Hindlimb muscle (tissue), 1 donor: ENCODE results near the gene TSEN2. TPM values are rescaled to one million over a fixed set of nuclear protein-coding genes. Genes with fewer than 3 reads are reported as not detected.
"Not testable (repeated sequence)": the region's sequence is repeated elsewhere in the genome, so short reads cannot be mapped to it uniquely, and the experiment has no call there.

ENCODE experiments used
- DNase-seq: peaks from one replicate; pipeline ENCODE4 v3.0.0-alpha.2; 2013
- polyA plus RNA-seq: library from polyadenylated mRNA; unstranded; fragments of 120-200 nt; gene quantifications from one replicate; pipeline ENCODE4 v1.2.1, GENCODE V29; 2013; ENCODE audit not compliant: insufficient read length

The TSEN2 gene
- polyA plus RNA-seq, 1 donor = 14.4 TPM

DNA sequence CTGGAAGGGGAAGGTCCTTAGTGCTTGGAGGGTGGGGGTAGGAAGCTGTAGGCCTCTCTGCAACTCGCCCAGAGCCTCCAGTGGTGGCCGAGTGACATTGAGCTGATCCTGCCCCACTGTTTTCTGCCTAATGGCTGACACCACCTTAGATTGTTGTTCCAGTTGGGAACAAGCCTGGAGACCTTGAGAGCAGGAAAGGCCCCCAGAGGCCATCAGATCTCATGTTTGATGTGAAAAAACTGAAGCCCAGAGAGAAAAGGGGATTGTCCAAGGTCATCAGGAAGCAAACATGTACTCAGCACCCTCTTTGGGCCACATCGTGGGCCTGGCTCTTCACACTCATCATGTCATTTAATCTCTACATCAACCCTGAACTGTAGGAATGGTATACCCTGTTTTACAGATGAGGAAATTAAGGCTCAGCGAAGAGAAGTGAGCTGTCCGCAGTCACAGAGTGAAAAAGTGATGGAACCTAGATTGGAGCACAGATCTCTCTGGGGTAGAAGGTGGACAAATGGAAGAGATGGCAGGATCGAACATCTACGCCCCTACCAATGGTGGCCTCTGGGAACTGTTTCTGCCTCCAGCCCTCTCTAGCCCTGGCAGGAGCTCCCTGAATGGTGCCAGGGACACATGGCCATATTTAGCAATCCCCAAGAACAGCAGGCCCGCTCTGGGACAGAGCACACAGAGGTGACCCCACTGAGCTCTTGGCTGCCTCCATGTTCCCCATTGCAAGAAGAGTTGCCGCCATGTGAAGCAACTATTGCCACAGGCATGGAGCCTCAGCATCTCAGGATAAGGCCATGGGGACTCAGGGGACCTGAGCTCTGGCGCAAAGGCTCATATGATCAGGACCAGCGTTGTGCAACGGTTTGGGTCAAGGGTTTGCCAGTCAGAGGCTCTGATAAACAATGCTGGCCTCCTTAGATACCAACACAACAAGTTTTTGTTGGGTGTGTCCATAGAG lies 31.6 kb upstream of the TSEN2 start:
- DNase-seq = no peak

DNA sequence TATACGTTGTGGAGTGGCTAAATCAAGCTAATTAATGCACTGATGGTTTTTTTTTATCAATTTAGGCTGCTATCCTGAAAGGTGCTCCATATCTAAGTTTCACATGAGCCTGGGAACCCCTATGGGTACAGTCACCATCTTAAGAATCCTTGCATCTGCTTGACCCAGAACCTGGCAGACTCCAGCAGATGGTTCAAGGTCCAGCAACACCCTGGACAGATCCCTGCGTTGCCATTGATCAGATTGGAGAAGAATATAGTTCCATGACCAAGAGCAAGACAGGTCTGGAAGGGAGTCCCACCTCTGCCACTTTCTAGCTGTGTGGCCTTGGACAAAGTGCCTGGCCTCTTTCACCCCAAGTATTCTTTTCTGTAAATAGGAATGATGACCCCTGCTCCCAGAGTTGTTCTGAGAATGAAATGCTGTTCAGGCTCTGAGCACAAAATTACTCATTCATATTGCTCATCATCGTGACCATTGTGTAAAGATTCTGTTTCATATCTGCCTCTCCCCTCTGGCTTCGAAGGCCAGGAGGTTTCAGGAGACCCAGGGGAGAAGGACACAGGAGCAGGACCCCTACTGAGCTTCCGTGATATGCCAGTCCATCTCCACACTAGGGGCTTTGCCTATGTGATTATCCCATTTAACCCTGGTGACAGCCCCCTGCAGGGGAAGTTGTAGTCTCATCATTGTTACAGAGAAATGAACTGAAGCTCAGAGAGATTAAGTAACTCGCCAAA lies 30.0 kb upstream of the TSEN2 start:
- DNase-seq = no peak

DNA sequence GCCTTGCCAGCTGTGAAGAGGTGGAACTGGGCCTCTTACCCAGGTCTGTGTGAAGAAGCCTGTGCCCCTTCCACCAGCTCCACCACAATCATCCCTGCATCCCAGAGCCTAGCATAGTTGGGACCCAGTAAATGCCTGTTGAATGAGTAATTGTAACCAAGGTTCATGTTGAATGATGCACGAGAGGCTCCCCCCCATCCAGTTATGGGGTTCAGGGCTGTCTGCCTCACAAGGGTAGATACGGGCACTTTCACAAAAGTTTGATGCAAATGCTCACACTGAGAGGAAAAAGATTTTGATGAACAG lies 29.5 kb upstream of the TSEN2 start:
- no peak for DNase-seq

DNA sequence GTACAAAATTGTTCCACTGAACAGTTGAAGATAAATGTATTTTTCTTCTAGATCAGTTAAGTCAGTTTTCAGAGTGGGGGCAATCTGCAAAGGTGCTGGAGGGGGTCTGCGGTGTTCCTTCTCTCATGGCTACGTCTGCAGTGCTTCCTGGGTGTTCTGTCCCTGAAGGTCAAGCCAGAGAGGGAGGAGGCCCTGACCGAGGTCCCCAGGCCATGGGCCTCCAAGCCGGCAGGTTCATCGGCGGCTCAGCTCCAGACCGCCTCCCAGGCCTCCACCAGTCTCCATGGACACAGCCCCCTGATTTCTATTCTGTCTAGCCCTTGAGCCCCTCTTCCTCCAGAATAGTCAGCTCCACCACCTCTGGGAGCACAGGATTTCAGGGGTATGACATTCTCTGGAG lies 28.5 kb upstream of the TSEN2 start:
- no peak for DNase-seq

DNA sequence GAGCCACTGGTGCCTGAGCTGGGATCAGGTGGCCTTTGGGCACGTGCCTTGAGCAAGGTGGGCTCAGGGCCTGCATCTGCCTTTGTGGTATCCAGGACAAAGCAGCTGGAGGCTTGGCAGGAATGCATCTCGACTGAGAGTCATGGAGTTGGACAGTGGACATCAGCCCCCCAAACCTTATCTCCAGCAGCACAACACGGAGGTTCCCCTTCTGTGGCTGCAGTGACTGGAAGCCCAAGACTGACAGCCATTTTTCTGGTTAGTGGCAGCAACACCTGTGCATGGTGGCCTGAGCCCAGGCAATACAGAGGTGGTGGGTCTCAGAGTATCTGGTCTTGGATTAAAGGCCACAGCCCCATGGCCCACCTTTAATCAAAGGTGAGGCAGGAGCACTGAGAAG lies 27.8 kb upstream of the TSEN2 start:
- DNase-seq = no peak

DNA sequence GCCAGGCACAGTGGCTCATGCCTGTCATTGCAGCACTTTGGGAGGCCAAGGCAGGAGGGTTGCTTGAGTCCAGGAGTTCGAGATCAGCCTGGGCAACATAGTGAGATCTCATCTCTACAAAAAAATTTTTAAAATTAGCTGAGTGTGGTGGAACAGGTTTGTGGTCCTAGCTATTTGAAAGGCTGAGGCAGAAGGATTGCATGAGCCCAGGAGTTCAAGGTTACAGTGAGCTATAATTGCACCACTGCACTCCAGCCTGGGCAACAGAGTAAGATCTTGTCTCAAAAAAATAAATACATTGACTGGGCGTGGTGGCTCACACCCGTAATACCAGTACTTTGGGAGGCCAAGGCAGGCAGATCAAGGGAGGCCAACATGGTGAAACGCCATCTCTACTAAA lies 26.9 kb upstream of the TSEN2 start:
- DNase-seq = not testable (repeated sequence)

DNA sequence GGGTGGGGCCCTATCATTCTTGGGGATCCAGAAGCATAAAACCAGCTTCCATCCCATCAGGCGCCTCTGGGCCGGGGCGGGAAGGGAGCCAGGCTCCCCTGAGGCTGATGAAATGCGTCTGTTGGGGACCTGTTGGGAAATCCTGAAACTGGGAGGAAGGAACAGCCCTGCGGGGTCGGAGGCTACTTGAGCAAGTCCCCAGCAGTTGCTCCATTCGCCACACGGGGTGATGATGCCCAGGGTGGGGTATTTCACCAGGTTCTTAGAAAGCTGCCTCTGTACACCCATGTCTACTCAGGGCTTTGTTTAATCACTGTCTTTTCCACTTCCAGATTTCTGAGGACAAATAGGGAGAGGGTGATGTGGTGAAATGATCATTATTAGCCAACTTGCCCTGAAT lies 25.4 kb upstream of the TSEN2 start:
- DNase-seq = no peak

DNA sequence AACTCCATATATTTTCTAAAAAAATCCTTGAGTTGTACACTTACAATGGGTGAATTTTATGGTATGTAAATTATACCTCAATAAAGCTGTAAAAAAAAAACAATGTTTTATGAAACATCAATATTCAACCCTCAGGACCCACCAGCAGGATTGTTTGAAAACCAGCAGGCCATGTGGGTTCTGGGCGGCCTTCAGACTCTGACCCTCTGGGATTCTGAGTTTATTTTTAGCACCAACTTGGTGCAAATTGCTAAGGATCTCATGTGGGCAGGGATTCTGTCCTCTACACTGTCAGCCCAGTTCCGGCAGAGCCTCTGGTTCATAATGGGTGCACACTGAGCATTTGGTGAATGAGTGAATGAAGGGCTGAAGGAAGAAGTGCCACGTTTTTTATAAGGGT lies 24.2 kb upstream of the TSEN2 start:
- no peak for DNase-seq

DNA sequence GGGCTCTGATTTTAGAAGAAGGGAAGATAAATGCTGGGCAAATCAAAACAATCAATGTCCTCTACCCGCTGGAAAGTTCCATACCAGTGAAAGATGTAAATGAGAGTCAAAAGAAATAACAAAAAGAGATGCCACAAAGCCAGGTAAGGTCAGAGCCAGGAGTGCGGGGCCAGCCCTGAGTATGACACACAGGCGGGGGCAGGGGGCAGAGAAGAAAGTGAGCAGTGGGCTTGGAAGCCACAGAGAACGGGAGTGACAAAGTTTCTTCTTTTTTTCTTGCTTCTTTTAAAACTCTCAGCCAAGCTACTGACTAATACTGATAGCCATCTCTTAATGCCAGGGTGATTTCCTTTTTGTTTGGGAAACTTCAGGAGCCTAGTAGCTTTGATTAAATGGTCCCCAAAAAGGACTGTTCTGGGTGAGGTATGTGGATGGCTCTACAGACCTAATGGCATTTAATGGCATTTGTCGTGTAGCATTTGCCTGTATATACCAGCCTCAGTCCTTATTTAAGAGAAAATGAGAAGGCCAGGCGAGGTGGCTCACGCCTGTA lies 23.1 kb upstream of the TSEN2 start:
- no peak for DNase-seq

DNA sequence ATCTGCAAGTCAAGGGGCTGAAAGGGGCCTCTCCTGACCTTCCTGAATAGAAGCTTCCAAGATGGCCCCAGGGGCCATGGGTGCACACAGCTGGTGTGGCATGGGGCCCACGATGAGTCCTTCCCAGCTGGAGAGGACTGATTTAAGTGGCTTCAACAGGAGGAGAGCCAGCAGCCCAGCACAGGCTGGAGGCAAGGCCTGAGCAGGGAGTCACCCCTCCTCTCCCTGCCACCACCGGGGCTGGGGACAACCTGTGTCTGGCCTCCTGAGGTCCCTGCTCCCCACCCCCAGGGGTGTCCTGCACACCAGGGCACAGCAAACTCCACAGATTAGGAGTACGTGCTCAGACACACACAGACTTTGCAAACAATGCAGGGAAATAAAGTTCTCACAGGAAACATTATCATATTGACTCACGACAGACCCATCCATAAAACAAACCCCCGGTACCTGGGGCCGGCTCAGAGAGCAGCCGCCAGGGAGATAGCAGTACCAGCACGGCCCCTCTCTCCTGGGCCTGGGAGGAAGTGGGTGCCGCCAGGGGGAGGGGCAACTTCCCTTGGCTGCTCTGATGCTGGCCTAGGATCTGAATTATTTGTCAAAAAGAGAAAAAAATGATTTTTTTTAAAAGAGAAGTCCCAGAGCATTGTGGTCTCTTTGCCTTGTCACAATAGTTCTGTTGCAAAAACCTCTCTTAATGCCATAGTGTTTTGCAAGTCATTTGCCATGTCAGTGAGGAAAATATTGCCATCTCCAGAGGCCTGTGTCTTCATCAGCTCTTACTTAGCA lies 21.9 kb upstream of the TSEN2 start:
- DNase-seq = no peak

DNA sequence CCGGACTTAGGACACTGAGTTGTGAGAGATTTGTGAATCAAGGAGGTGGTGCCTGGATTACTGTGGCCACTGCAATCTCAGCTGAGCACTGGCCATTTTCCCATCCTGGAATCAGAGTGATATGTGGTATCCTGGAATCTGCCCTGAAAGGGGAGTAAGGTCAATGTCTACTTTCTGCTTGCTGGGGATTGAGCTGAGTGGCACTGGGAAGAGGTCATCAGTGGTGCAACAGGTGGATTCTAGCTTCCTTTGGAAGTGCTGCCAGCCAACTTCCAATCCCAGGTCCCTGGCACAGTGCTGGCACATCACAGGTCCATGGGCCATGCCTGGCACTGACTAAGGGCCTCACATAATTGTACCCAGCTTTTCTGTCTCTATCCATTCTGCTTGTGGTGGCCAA lies 20.6 kb upstream of the TSEN2 start:
- DNase-seq = no peak

DNA sequence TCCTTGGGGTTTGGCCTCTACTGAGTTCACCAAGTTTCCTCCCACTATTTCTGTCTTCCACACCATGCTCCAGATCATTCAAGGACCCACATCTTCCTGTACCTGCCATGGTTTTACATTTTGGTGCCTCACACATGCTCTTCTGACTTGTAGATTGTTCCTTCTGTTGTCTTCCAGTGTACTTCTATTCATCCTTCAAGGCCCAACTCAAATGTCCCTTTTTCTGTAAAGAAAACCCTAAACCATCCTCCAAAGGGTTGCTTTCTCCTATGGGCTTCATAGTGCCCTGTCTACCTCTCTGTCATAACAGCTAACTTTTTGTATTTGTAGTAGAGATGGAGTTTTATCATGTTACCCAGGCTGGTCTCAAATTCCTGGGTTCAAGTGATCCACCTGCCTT lies 20.1 kb upstream of the TSEN2 start:
- no peak for DNase-seq

DNA sequence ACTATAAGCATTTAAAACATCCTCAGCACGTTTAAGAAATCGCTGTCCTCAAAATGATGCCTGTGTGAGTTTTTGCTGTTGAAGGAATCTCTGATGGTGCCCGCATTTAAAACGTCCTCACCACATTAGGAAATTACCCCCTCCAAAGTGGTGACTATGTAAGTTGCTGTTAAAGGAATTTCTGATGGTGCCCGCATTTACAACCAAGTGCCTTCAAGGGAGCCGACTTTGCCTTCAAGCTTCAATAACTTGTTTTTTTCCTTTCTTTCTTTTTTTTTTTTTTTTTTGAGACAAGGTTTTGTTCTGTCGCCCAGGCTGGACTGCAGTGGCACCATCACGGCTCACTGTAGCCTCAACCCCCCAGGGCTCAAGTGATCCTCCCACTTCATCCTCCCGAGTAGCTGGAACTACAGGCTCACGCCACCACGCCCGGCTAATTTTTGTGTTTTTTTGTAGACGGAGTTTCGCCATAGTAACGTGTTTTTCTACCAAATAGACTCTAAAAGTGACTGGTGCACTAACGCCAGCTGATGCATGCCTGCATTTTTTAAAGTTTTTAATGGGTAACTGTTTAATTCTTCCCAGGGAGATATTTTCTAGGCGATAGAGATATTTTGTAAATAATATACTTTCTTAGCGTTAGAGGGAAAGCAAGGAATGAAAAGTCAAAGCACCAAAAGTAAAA lies 19.0 kb upstream of the TSEN2 start:
- no peak for DNase-seq

DNA sequence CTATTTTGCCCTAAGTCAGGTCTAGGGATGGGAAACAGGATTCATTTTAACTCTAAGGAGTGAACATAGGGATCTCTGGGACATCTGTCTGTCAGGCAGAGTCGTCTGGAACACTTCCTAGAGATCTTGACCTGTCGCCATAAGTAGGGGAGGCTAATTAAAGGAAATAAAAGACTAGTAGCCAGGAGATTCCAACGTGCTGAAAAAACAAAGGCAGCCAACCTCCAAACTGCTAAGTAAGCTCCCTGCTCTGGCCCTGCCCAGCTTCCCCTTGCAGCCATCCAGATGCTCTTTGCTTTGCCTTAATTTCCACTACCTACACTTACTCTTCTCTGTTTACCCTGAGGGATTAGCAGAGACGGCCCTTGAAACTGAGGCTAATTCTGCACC lies 18.4 kb upstream of the TSEN2 start:
- DNase-seq = no peak

DNA sequence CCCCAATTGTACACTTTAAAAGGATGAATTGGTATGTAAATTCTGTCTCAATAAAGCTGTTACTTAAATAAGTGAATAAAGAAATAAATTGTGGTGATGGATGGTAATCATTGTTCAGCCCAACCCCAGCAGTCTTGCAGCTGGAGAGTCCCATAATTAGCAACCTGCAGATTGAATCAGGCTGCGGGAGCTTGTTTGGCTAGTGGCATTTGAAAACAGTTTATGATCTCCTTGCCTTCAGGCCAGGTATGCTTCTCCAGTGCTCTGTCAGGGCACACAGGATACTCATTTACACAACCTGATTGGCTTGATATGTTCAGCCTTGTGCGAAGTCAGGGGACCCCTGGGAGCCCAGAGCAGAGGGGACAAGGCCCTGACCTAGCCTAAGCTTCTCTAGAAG lies 16.5 kb upstream of the TSEN2 start:
- no peak for DNase-seq

DNA sequence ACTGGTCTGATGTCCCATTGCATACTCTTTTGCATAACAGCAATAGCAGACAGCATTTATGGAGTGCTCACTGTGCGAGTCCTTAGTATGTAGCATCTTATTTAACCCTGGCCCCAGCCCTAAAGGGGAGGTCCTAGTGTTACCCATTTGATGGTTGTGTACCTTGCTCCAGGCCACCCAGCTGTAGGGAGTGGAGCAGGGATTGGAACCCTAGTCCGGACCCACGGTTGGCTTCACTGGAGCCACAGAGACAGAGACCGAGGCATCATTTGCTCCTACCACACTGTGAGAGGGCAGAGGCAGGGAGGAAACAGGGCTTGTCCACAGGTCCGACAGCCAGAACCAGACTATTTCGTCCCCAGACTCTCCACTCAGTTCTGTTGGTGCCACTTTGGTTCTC lies 16.0 kb upstream of the TSEN2 start:
- no peak for DNase-seq

DNA sequence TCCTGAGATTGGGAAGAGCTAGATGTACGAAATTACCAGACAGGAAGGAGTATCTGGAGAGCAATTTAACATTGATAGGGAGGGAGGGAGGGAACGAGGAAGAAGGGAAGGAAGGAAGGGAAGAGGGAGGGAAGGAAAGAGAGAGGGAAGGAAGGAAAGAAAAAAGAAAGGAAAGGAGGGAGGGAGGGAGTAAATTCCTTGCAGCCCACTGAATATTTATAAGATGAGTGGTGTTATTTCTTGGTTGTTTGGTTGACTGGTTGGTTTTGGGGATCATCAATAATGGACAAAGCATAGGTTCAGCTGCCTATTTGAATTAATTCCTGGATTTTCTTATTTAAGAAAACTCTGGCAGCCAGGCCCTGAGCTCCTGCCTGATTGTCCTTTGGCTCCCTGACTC lies 15.5 kb upstream of the TSEN2 start:
- no peak for DNase-seq

DNA sequence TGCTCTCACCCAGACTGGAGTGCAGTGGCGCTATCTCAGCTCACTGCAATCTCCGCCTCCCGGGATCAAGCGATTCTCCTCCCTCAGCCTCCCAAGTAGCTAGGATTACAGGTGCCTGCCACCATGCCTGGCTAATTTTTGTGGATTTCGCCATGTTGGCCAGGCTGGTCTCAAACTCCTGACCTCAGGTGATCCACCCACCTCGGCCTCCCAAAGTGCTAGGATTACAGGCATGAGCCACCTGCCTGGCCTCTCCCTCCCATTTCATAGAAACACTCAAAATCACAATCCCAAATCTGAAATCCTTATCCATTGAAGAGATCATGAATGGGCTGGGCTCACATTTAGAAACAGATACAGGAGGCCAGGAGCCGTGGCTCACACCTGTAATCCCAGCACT lies 15.1 kb upstream of the TSEN2 start:
- DNase-seq = not testable (repeated sequence)

DNA sequence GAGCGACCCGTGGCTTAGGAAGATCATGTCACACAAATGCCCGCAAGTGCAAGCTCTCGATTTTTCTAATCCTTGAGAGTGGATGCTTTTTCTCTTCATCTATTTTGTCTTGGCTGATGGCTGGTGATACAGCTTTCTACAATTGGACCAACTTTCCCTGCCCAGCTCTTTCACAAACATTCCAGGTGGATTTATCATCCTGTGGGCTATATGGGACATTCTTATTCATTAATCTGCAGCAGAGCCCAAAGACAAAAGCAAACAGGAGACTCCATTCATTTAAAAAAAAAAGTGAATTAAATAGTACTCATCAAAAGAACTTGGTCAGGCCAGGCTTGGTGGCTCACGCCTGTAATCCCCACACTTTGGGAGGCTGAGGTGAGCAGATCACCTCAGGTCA lies 14.2 kb upstream of the TSEN2 start:
- no peak for DNase-seq

DNA sequence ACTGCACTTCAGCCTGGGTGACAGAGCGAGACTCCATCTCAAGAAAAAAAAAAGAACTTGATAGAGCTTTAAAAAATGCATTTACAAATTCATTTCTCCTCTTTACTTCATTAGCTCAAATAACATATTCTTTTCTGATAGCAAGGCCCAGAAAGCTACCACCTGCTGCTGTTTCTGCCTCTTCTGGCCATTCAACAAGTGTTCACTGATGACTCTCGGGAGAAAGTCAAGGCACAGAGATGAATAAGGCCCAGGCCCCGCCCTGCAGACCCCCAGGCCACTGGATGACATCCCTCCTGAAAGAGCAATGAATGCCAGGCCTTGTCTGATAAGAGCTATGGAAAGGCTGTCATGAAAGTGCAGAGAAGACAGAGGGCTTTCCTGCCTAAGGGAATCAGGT lies 13.6 kb upstream of the TSEN2 start:
- no peak for DNase-seq

DNA sequence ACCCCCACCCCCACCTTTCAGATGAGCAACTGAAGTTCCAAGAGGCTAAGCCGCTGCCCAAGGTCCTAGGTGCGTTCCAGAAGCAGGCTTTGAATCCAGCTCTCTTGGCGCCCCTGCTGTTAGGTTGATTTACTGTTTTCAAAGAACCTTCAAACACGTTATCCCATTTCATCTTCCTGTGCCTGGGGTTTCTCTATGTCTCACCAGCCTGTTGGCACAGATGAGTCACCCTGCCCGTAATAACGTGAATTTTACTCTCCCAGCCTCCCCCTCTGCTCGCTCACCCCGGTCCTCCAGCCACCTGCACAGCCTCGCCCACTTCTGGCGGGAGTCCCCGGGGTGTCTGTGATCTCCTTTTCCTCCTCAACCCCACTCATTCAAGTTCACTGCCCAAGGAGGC lies 13.0 kb upstream of the TSEN2 start:
- no peak for DNase-seq

DNA sequence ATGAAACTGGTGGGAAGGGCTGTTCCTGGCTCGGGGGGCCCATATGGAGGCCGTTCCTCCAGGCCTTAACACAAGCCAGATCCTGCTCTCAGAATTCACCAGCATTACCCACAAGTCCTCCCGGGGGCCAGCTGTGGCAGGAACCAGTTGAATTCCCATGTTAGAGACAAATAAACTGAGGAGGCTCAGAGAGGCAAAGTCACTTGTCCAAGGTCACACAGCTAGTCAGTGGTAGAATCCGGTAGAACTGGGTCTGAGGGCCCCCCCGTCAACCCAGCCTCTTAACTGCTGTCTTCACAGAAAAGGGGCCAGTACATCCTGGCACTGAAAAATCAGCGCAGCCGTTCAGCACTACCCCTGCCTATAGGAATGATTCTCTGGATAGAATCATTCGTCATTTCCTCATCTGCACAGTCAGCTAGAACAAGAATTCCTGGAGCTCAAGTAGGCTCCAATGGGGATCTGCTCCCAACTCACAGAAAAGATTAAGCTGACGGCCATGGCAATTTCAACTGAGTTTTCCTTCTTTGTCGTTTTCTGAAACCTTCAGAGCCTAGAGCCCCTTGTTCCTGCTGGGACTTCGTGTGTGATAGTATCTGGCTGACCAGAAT lies 12.2 kb upstream of the TSEN2 start:
- no peak for DNase-seq
